Measurements from ENCODE around the gene SFRP2.

SFRP2 gene

DNA sequence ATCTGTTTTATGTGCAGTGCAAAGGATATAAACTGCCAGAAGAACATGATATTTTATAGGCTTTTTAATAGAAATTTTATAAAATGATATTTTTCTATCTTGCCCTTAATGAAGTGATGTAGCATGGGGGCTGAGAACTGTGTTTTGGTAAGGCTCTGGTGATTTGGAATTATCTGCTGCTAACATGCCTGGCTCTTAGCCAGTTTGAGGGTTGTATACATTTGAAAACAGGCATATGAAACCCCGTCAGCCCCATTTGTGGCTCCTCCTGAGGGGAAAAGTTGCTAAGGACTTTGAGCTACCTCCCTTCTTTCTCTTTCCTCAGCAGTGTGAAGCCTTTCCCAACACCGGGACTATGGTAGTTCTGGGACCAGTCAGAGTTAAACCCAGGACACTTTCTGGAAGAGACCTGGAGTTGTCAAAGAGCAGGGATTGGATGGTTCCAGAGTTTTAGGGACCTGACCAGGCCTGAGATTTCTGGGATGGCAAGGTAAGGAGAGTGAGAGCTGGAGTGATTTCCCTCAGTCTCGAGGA lies 4.7 kb downstream of the SFRP2 start:
- TF ChIP-seq, protein P1, sequence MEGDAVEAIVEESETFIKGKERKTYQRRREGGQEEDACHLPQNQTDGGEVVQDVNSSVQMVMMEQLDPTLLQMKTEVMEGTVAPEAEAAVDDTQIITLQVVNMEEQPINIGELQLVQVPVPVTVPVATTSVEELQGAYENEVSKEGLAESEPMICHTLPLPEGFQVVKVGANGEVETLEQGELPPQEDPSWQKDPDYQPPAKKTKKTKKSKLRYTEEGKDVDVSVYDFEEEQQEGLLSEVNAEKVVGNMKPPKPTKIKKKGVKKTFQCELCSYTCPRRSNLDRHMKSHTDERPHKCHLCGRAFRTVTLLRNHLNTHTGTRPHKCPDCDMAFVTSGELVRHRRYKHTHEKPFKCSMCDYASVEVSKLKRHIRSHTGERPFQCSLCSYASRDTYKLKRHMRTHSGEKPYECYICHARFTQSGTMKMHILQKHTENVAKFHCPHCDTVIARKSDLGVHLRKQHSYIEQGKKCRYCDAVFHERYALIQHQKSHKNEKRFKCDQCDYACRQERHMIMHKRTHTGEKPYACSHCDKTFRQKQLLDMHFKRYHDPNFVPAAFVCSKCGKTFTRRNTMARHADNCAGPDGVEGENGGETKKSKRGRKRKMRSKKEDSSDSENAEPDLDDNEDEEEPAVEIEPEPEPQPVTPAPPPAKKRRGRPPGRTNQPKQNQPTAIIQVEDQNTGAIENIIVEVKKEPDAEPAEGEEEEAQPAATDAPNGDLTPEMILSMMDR (IDR thresholded peaks at IDR 0.05; ENCODE audit: insufficient read depth, low read depth, low read length, missing control alignments), result no peak

DNA sequence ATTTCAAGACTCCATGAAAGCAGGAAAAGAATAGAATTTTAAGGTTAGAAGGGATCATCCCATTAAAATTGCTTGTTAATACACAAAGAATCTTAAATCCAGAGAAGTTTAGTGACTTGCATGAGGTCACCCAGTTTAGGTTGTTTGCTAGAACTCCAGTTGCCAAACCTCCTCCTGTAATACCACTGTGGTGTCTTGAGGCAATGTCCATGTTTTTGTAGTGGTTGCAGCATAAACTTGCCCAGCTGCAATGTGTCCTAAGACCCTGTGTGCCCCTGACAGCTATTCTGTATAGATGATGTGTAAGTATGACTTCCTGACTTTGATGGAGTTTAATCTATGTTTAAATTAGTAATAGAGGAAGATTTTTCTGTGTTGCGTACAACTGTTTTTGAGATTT lies 6.3 kb downstream of the SFRP2 start:
- DNase-seq (ENCODE audit: low read depth), result no peak
- TF ChIP-seq, protein P1 (IDR thresholded peaks at IDR 0.05; ENCODE audit: insufficient read depth, low read depth, low read length, missing control alignments), result no peak
- H3K4me3 ChIP-seq (ENCODE audit: low read depth, low read length), result no peak overlapping the region

More for the DNA sequence above, 4.7 kb downstream of the SFRP2 start:
- no peak overlapping the region for H3K4me3 ChIP-seq (ENCODE audit: low read depth, low read length)
- DNase-seq (ENCODE audit: low read depth), result no peak

DNA sequence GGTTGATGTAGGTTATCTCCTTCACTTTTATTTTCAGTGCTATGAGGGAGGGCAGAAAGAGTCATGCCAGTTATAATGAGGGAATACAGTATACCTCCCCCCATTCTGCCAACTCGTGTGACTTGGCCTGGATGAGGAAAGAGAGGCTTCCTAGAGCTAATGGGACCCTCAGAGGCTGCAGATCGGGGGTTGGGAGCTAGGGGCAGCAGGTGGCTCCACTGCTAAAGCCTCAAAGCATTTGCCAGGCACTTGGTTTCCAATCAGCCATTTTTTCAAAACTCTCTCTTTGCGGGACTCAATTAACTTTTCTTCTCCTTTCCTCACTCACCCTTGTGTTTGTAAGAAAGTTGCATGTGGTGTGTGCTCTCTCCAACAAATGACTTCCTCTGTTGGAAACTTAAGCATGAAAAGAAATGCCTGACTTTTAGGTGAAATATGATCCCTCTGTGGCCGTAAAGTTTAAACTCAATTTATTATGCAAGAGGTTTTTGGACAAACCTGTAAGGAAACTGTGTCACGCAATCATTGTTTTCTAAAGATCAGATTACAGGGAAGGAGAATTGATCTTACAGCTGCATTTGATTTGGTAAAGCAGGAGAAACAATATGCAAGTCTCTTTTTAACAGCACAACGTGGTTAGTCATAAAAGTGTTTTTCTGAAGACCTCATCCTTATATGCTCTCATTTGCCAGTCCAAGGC lies 7.0 kb downstream of the SFRP2 start:
- no peak for DNase-seq (ENCODE audit: low read depth)
- TF ChIP-seq, protein P1 (IDR thresholded peaks at IDR 0.05; ENCODE audit: insufficient read depth, low read depth, low read length, missing control alignments), result no peak
- H3K4me3 ChIP-seq (ENCODE audit: low read depth, low read length), result no peak overlapping the region

DNA sequence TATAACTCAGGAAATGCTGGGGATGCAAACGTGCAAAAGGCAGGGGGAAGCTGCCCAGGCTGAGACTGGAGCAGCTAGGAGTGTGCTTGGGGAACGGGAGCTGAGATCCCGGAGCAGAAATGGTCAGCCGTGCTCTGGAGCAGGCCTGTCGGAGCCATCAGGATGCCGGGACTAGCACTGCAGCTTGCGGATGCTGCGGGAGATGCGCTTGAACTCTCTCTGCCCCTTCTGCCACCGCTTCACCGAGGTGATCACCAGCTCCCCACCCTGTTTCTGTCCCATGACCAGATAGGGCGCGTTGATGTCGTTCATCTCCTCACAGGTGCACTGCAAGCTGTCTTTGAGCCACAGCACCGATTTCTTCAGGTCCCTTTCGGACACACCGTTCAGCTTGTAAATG lies 7.6 kb downstream of the SFRP2 start:
- no peak for DNase-seq (ENCODE audit: low read depth)
- no peak overlapping the region for H3K4me3 ChIP-seq (ENCODE audit: low read depth, low read length)
- TF ChIP-seq, protein P1 (IDR thresholded peaks at IDR 0.05; ENCODE audit: insufficient read depth, low read depth, low read length, missing control alignments), result no peak

DNA sequence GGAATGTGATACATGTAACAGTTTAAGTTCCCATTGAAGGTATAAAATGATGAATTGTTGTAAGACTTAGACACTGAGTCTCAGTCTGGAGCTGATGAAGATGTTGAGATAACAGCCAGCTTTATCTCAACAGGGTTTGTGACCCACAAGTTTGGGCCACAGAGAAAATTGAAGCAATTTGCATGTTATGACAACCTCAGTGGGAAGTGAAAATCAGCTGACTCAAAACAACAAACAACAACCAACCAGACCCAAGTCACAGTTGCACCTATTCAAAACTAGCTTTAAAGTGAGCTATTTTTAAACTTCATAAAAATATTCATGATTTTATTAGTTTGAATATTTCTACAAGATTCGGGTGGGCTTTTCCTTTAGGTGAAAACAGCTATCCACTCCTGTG lies 8.0 kb downstream of the SFRP2 start:
- DNase-seq (ENCODE audit: low read depth), result peak; percentile 37
- H3K4me3 ChIP-seq (ENCODE audit: low read depth, low read length), result no peak overlapping the region
- TF ChIP-seq, protein P1 (IDR thresholded peaks at IDR 0.05; ENCODE audit: insufficient read depth, low read depth, low read length, missing control alignments), result no peak

- no peak for DNase-seq (ENCODE audit: low read depth)
- TF ChIP-seq, protein P1 (IDR thresholded peaks at IDR 0.05; ENCODE audit: insufficient read depth, low read depth, low read length, missing control alignments), result no peak
- no peak overlapping the region for H3K4me3 ChIP-seq (ENCODE audit: low read depth, low read length)
Observed at GRCh38 chr4:153780221-153780620, 8.7 kb downstream of the SFRP2 start.

DNA sequence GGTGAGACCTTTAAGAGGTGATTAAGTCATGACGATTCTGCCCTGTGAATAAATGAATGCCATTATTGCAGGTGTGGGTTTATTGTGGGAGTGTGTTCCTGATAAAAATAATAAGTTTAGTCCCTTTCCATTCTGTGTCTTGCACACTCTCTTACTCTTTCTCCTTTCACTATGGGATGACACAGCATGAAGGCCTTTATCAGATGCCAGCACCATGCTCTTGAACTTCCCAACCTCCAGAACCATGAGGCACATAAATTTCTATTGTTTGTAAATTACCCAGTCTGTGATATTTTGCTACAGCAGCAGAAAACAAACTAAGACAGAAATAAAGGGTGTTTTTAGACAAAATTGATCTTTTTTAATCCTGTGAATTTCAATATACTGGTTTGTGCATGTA lies 10.5 kb downstream of the SFRP2 start:
- TF ChIP-seq, protein P1 (IDR thresholded peaks at IDR 0.05; ENCODE audit: insufficient read depth, low read depth, low read length, missing control alignments), result no peak
- H3K4me3 ChIP-seq (ENCODE audit: low read depth, low read length), result no peak overlapping the region
- DNase-seq (ENCODE audit: low read depth), result no peak

Measured in GM12865 (cell line).